GM12878 (cell line): ENCODE data around the gene NXN. TPM values are rescaled to one million over a fixed set of nuclear protein-coding genes. Genes with fewer than 3 reads are reported as not detected.

Experiments used
- CBX5 ChIP-seq: sonication (generic); IDR thresholded peaks from 2 replicates; pipeline ENCODE4 v1.6.1; 2016; ENCODE audit warnings: low read depth, moderate library complexity, mild to moderate bottlenecking, inconsistent platforms
- EED ChIP-seq: sonication (generic); IDR thresholded peaks from 2 replicates; pipeline ENCODE4 v1.6.1; 2016; ENCODE audit warnings: antibody characterized with exemption, low read depth
- HCFC1 ChIP-seq: fragments of 150-350 bp; IDR thresholded peaks from 2 replicates; pipeline ENCODE4 v1.6.1; 2014; ENCODE audit warnings: low read length
- KAT2A ChIP-seq: conservative IDR thresholded peaks from 2 replicates; pipeline ENCODE4 v1.6.1; 2011; ENCODE audit warnings: low read depth, low read length; ENCODE audit not compliant: control insufficient read depth
- MEF2A ChIP-seq: IDR thresholded peaks from 2 replicates; pipeline ENCODE4 v1.6.1; 2011; ENCODE audit warnings: low read depth, mild to moderate bottlenecking, low read length, moderate library complexity; ENCODE audit not compliant: insufficient read depth
- PAX8 ChIP-seq: fragments of 450-650 bp; IDR thresholded peaks from 2 replicates; pipeline ENCODE4 v1.6.1; 2017; ENCODE audit warnings: mild to moderate bottlenecking, moderate library complexity
- POLR2A ChIP-seq: IDR thresholded peaks from 2 replicates; pipeline ENCODE4 v1.6.1; 2011; ENCODE audit warnings: low read depth, mild to moderate bottlenecking, low read length
- RBBP5 ChIP-seq: fragments of 200-600 bp; sonication (generic); conservative IDR thresholded peaks from 2 replicates; pipeline ENCODE4 v1.6.1; 2016
- SUZ12 ChIP-seq: fragments of 200-600 bp; sonication (generic); IDR thresholded peaks from one replicate; pipeline ENCODE4 v1.6.1; 2018; ENCODE audit warnings: antibody characterized with exemption, mild to moderate bottlenecking; ENCODE audit not compliant: unreplicated experiment
- TARDBP ChIP-seq: IDR thresholded peaks from 2 replicates; pipeline ENCODE4 v1.6.1; 2016; ENCODE audit warnings: borderline replicate concordance
- TCF3 ChIP-seq: IDR thresholded peaks from 2 replicates; pipeline ENCODE4 v1.6.1; 2012; ENCODE audit warnings: low read depth, mild to moderate bottlenecking, low read length, borderline replicate concordance; ENCODE audit not compliant: insufficient read depth
- ZBED1 ChIP-seq: IDR thresholded peaks from 2 replicates; pipeline ENCODE4 v1.6.1; 2016; ENCODE audit warnings: borderline replicate concordance
- ZBTB4 ChIP-seq: fragments of 450-650 bp; formaldehyde crosslinking; IDR thresholded peaks from 2 replicates; pipeline ENCODE4 v1.4.0; 2022; ENCODE audit warnings: mild to moderate bottlenecking, moderate library complexity
- ZBTB40 ChIP-seq: fragments of 450-650 bp; IDR thresholded peaks from 2 replicates; pipeline ENCODE4 v1.6.1; 2016; ENCODE audit warnings: mild to moderate bottlenecking, moderate library complexity, borderline replicate concordance
- ZSCAN29 ChIP-seq: fragments of 450-650 bp; IDR thresholded peaks from 2 replicates; pipeline ENCODE4 v1.6.1; 2017; ENCODE audit warnings: mild to moderate bottlenecking, moderate library complexity
- polyA plus RNA-seq, 11 experiments: library from polyadenylated mRNA; depleted of rRNA in 4 of 11; unstranded in 6 of 11; stranded (reverse) in 5 of 11; fragments of >200 nt; fragmentation: Nextera tagmentation in 4 of 11; fragmentation: Illumina TruSeq in 1 of 11; extraction: Ambion mirVana in 4 of 11; extraction: Trizol in 1 of 11; gene quantifications; 1 replicate in 1 of 11; 2 replicates in 10 of 11; pipeline versions ENCODE4 v1.2.1 to v1.2.3, GENCODE V29; 2011 to 2016; ENCODE audit warnings: inconsistent platforms in 2 of 11, missing spikeins in 2 of 11, low read depth in 1 of 11
- total RNA-seq, 4 experiments: library from RNA; depleted of rRNA in 3 of 4; stranded (reverse); fragments of >200 nt in 3 of 4; fragmentation: Illumina TruSeq in 1 of 4; extraction: Trizol in 1 of 4; gene quantifications; 2 replicates each; pipeline versions ENCODE4 v1.2.1 to v1.2.3, GENCODE V29; 2013 to 2021

Gene NXN
- total and polyA plus RNA-seq, 10 of the 15 experiments (the other 5 are each of a cell fraction or from before 2014, with no cell fraction given): 0.04 to 1.2 (median 0.30) TPM

- TF ChIP-seq ZBTB40 (no peak), TCF3 (no peak), TARDBP (no peak), ZSCAN29 (no peak), HCFC1 (no peak), RBBP5 (no peak), ZBED1 (no peak), CBX5 (no peak), EED (no peak), ZBTB4 (CRISPR knock-in tag) (no peak), PAX8 (no peak), SUZ12 (no peak), POLR2A (no peak), MEF2A (no peak), KAT2A (no peak)
Observed at GRCh38 chr17:806781-807522, 172.6 kb downstream of the NXN start (continued).
